ENCODE measurements around the gene LY6G5B.

The LY6G5B gene

GRCh38 chr6:31632279-31632946 is 37.4 kb upstream of the LY6G5B start:
- DNase-seq (ENCODE audit: low spot score in 2 of 2), result no peak
- Histone ChIP-seq H3K4me1 (no peaks in the 10 kb centered on the region), H3K9me3 (no peaks in the 10 kb centered on the region), H3K36me3 (replicated peaks) (peaks cover 99% of the 10 kb centered on the region), H3K4me3 (no peak overlapping the region), H3K27me3 (ENCODE audit: low read depth) (no peaks in the 10 kb centered on the region)
- in situ Hi-C loops (cut with MboI; ENCODE audit: low sequenced_read_pairs), result loop anchor here (25.0 kb wide), 1 partner anchor 1045 kb away; no protein-coding TSS in a partner anchor

GRCh38 chr6:31633447-31633846 is 36.3 kb upstream of the LY6G5B start:
- H3K36me3 ChIP-seq (replicated peaks), result peaks cover 97% of the 10 kb centered on the region
- H3K27me3 ChIP-seq (ENCODE audit: low read depth), result no peaks in the 10 kb centered on the region
- H3K4me3 ChIP-seq, result no peak overlapping the region
- in situ Hi-C loops (cut with MboI; ENCODE audit: low sequenced_read_pairs), result loop anchor here (25.0 kb wide), 1 partner anchor 1046 kb away; no protein-coding TSS in a partner anchor
- no peaks in the 10 kb centered on the region for H3K4me1 ChIP-seq
- no peak for DNase-seq (ENCODE audit: low spot score in 2 of 2)
- no peaks in the 10 kb centered on the region for H3K9me3 ChIP-seq

- Histone ChIP-seq H3K4me1 (no peaks in the 10 kb centered on the region), H3K36me3 (replicated peaks) (peaks cover 94% of the 10 kb centered on the region), H3K9me3 (no peaks in the 10 kb centered on the region), H3K4me3 (no peak overlapping the region), H3K27me3 (ENCODE audit: low read depth) (no peaks in the 10 kb centered on the region)
- in situ Hi-C loops (cut with MboI; ENCODE audit: low sequenced_read_pairs), result loop anchor here (25.0 kb wide), 1 partner anchor 1047 kb away; no protein-coding TSS in a partner anchor
- DNase-seq (ENCODE audit: low spot score in 2 of 2), result no peak
Observed at GRCh38 chr6:31634131-31634530, 35.6 kb upstream of the LY6G5B start.

GRCh38 chr6:31634969-31635575 is 34.7 kb upstream of the LY6G5B start:
- DNase-seq (ENCODE audit: low spot score in 2 of 2), result no peak
- H3K4me1 ChIP-seq, result no peaks in the 10 kb centered on the region
- no peaks in the 10 kb centered on the region for H3K9me3 ChIP-seq
- peaks cover 95% of the 10 kb centered on the region for H3K36me3 ChIP-seq (replicated peaks)
- H3K27me3 ChIP-seq (ENCODE audit: low read depth), result no peaks in the 10 kb centered on the region
- H3K4me3 ChIP-seq, result no peak overlapping the region
- in situ Hi-C loops (cut with MboI; ENCODE audit: low sequenced_read_pairs), result loop anchor here (25.0 kb wide), 1 partner anchor 1048 kb away; no protein-coding TSS in a partner anchor

- no peaks in the 10 kb centered on the region for H3K4me1 ChIP-seq
- no peak overlapping the region for H3K4me3 ChIP-seq
- DNase-seq (ENCODE audit: low spot score in 2 of 2), result no peak
- H3K36me3 ChIP-seq (replicated peaks), result peaks cover 95% of the 10 kb centered on the region
- in situ Hi-C loops (cut with MboI; ENCODE audit: low sequenced_read_pairs), result loop anchor here (25.0 kb wide), 1 partner anchor 1050 kb away; no protein-coding TSS in a partner anchor
- H3K9me3 ChIP-seq, result no peaks in the 10 kb centered on the region
- no peaks in the 10 kb centered on the region for H3K27me3 ChIP-seq (ENCODE audit: low read depth)
Observed at GRCh38 chr6:31636698-31637596, 32.8 kb upstream of the LY6G5B start.

- Histone ChIP-seq H3K9me3 (no peaks in the 10 kb centered on the region), H3K27me3 (ENCODE audit: low read depth) (no peaks in the 10 kb centered on the region), H3K36me3 (replicated peaks) (peaks cover 87% of the 10 kb centered on the region), H3K4me3 (no peak overlapping the region), H3K4me1 (no peaks in the 10 kb centered on the region)
- in situ Hi-C loops (cut with MboI; ENCODE audit: low sequenced_read_pairs), result loop anchor here (25.0 kb wide), 1 partner anchor 1052 kb away; no protein-coding TSS in a partner anchor
- no peak for DNase-seq (ENCODE audit: low spot score in 2 of 2)
Observed at GRCh38 chr6:31639043-31639442, 30.7 kb upstream of the LY6G5B start.

- DNase-seq (ENCODE audit: low spot score in 2 of 2), result no peak
- H3K4me3 ChIP-seq, result no peak overlapping the region
- peaks cover 87% of the 10 kb centered on the region for H3K36me3 ChIP-seq (replicated peaks)
Observed at GRCh38 chr6:31639449-31639861, 30.3 kb upstream of the LY6G5B start.

GRCh38 chr6:31640612-31641011 is 29.2 kb upstream of the LY6G5B start:
- no peak for DNase-seq (ENCODE audit: low spot score in 2 of 2)
- Histone ChIP-seq H3K9me3 (no peaks in the 10 kb centered on the region), H3K4me3 (no peak overlapping the region), H3K4me1 (no peaks in the 10 kb centered on the region), H3K27me3 (ENCODE audit: low read depth) (no peaks in the 10 kb centered on the region), H3K36me3 (replicated peaks) (peaks cover 87% of the 10 kb centered on the region)
- in situ Hi-C loops (cut with MboI; ENCODE audit: low sequenced_read_pairs), result loop anchor here (25.0 kb wide), 1 partner anchor 1053 kb away; no protein-coding TSS in a partner anchor

More at GRCh38 chr6:31639449-31639861, 30.3 kb upstream of the LY6G5B start:
- H3K27me3 ChIP-seq (ENCODE audit: low read depth), result no peaks in the 10 kb centered on the region
- in situ Hi-C loops (cut with MboI; ENCODE audit: low sequenced_read_pairs), result loop anchor here (25.0 kb wide), 1 partner anchor 1052 kb away; no protein-coding TSS in a partner anchor
- H3K9me3 ChIP-seq, result no peaks in the 10 kb centered on the region
- H3K4me1 ChIP-seq, result no peaks in the 10 kb centered on the region

- Histone ChIP-seq H3K27me3 (ENCODE audit: low read depth) (no peaks in the 10 kb centered on the region), H3K9me3 (no peaks in the 10 kb centered on the region), H3K4me3 (no peak overlapping the region), H3K36me3 (replicated peaks) (peaks cover 85% of the 10 kb centered on the region), H3K4me1 (no peaks in the 10 kb centered on the region)
- in situ Hi-C loops (cut with MboI; ENCODE audit: low sequenced_read_pairs), result loop anchor here (25.0 kb wide), 1 partner anchor 1054 kb away; no protein-coding TSS in a partner anchor
- DNase-seq (ENCODE audit: low spot score in 2 of 2), result no peak
Observed at GRCh38 chr6:31641370-31641769, 28.4 kb upstream of the LY6G5B start.

- Histone ChIP-seq H3K27me3 (ENCODE audit: low read depth) (no peaks in the 10 kb centered on the region), H3K4me3 (no peak overlapping the region), H3K36me3 (replicated peaks) (peaks cover 83% of the 10 kb centered on the region), H3K9me3 (no peaks in the 10 kb centered on the region), H3K4me1 (no peaks in the 10 kb centered on the region)
- in situ Hi-C loops (cut with MboI; ENCODE audit: low sequenced_read_pairs), result loop anchor here (25.0 kb wide), 1 partner anchor 1056 kb away; no protein-coding TSS in a partner anchor
- no peak for DNase-seq (ENCODE audit: low spot score in 2 of 2)
Observed at GRCh38 chr6:31642798-31643570, 26.8 kb upstream of the LY6G5B start.

- Histone ChIP-seq H3K27me3 (ENCODE audit: low read depth) (no peaks in the 10 kb centered on the region), H3K4me3 (no peak overlapping the region), H3K9me3 (no peaks in the 10 kb centered on the region), H3K4me1 (no peaks in the 10 kb centered on the region), H3K36me3 (replicated peaks) (peaks cover 85% of the 10 kb centered on the region)
- no peak for DNase-seq (ENCODE audit: low spot score in 2 of 2)
- in situ Hi-C loops (cut with MboI; ENCODE audit: low sequenced_read_pairs), result loop anchor here (25.0 kb wide), 1 partner anchor 1057 kb away; no protein-coding TSS in a partner anchor
Observed at GRCh38 chr6:31643818-31644454, 25.8 kb upstream of the LY6G5B start.

GRCh38 chr6:31645325-31645724 is 24.5 kb upstream of the LY6G5B start:
- H3K27me3 ChIP-seq (ENCODE audit: low read depth), result no peaks in the 10 kb centered on the region
- no peak for DNase-seq (ENCODE audit: low spot score in 2 of 2)
- no peak overlapping the region for H3K4me3 ChIP-seq
- no peaks in the 10 kb centered on the region for H3K9me3 ChIP-seq
- in situ Hi-C loops (cut with MboI; ENCODE audit: low sequenced_read_pairs), result loop anchor here (25.0 kb wide), 1 partner anchor 1058 kb away; no protein-coding TSS in a partner anchor
- H3K36me3 ChIP-seq (replicated peaks), result peaks cover 85% of the 10 kb centered on the region
- no peaks in the 10 kb centered on the region for H3K4me1 ChIP-seq
